Hepatocyte (in vitro differentiated cells): Measurements from ENCODE around the gene HDAC5. TPM values are rescaled to one million over a fixed set of nuclear protein-coding genes. Genes with fewer than 3 reads are reported as not detected.

Experiments
- DNase-seq: peaks from one replicate; pipeline ENCODE4 v3.0.0-alpha.2; 2016; ENCODE audit warnings: low spot score
- H2AFZ ChIP-seq: fragments of 200-600 bp; sonication (generic); 2 replicates; pipeline ENCODE4 v1.6.0; 2016; ENCODE audit warnings: antibody characterized with exemption, mild to moderate bottlenecking
- H3K27ac ChIP-seq: fragments of 200-600 bp; sonication (generic); 2 replicates; pipeline ENCODE4 v1.5.1; 2016; ENCODE audit warnings: mild to moderate bottlenecking
- H3K27me3 ChIP-seq: fragments of 200-600 bp; sonication (generic); 2 replicates; pipeline ENCODE4 v1.6.1; 2016
- H3K36me3 ChIP-seq: fragments of 200-600 bp; sonication (generic); replicated peaks from 2 replicates; pipeline ENCODE4 v1.5.1; 2016; ENCODE audit warnings: low read depth; ENCODE audit not compliant: insufficient read depth
- H3K4me1 ChIP-seq: fragments of 200-600 bp; sonication (generic); 2 replicates; pipeline ENCODE4 v1.5.1; 2016; ENCODE audit warnings: mild to moderate bottlenecking, moderate library complexity; ENCODE audit not compliant: insufficient read depth
- H3K4me2 ChIP-seq: fragments of 200-600 bp; sonication (generic); 2 replicates; pipeline ENCODE4 v1.6.0; 2016
- H3K4me3 ChIP-seq: fragments of 200-600 bp; sonication (generic); 2 replicates; pipeline ENCODE4 v1.5.1; 2016; ENCODE audit warnings: mild to moderate bottlenecking
- H3K79me2 ChIP-seq: fragments of 200-600 bp; sonication (generic); 2 replicates; pipeline ENCODE4 v1.6.0; 2017; ENCODE audit warnings: mild to moderate bottlenecking
- H3K9me2 ChIP-seq: fragments of 200-600 bp; sonication (generic); replicated peaks from 2 replicates; pipeline ENCODE4 v1.6.0; 2017; ENCODE audit warnings: mild to moderate bottlenecking; ENCODE audit not compliant: insufficient read depth
- H3K9me3 ChIP-seq: fragments of 200-600 bp; sonication (generic); 2 replicates; pipeline ENCODE4 v1.5.1; 2016; ENCODE audit warnings: low read depth, mild to moderate bottlenecking
- H4K20me1 ChIP-seq: fragments of 200-600 bp; sonication (generic); 2 replicates; pipeline ENCODE4 v1.6.0; 2016; ENCODE audit warnings: mild to moderate bottlenecking; ENCODE audit not compliant: insufficient read depth, poor library complexity, severe bottlenecking
- EZH2 ChIP-seq: fragments of 200-600 bp; sonication (generic); IDR thresholded peaks from 2 replicates; pipeline ENCODE4 v1.6.1; 2016; ENCODE audit warnings: antibody characterized with exemption, mild to moderate bottlenecking, borderline replicate concordance
- EZH2phosphoT487 ChIP-seq: fragments of 200-600 bp; sonication (generic); IDR thresholded peaks from one replicate; pipeline ENCODE4 v1.6.1; 2018; ENCODE audit warnings: antibody characterized with exemption, mild to moderate bottlenecking, low read depth, moderate library complexity; ENCODE audit not compliant: unreplicated experiment, severe bottlenecking
- WGBS: methylation state at CpG from one replicate; pipeline ENCODE4 v1.1.6; 2016; ENCODE audit warnings: low lambda C conversion rate; ENCODE audit errors: missing lambda C conversion rate; 5-methylcytosine and 5-hydroxymethylcytosine counted together
- polyA plus RNA-seq: library from polyadenylated mRNA; unstranded; fragments of >200 nt; fragmentation: Nextera tagmentation; extraction: Ambion mirVana; gene quantifications from 2 replicates; pipeline ENCODE4 v1.2.1, GENCODE V29; 2016
- total RNA-seq: library from RNA; depleted of rRNA; stranded (reverse); fragments of >200 nt; gene quantifications from 2 replicates; pipeline ENCODE4 v1.2.3, GENCODE V29; 2014
- TF ChIP-seq, protein P1 (sequence below): fragments of 200-600 bp; sonication (generic); IDR thresholded peaks from 2 replicates; pipeline ENCODE4 v1.5.1; 2016; ENCODE audit warnings: antibody characterized with exemption, mild to moderate bottlenecking; ENCODE audit not compliant: poor library complexity

Gene HDAC5
- total and polyA plus RNA-seq, 2 experiments from 2014 or later = 33.9 to 42.7 TPM

GRCh38 chr17:44084921-44085320, 38.5 kb downstream of the HDAC5 start:
- Histone ChIP-seq H3K79me2 (no peaks in the 10 kb centered on the region), H3K27ac (no peak overlapping the region), H3K4me1 (peaks cover 11% of the 10 kb centered on the region), H4K20me1 (no peaks in the 10 kb centered on the region), H2AFZ (no peak overlapping the region), H3K9me3 (no peaks in the 10 kb centered on the region), H3K36me3 (no peaks in the 10 kb centered on the region), H3K9me2 (no peaks in the 10 kb centered on the region), H3K4me2 (no peak overlapping the region), H3K27me3 (no peaks in the 10 kb centered on the region), H3K4me3 (no peak overlapping the region)
- DNase-seq = no peak
- TF ChIP-seq, protein P1, sequence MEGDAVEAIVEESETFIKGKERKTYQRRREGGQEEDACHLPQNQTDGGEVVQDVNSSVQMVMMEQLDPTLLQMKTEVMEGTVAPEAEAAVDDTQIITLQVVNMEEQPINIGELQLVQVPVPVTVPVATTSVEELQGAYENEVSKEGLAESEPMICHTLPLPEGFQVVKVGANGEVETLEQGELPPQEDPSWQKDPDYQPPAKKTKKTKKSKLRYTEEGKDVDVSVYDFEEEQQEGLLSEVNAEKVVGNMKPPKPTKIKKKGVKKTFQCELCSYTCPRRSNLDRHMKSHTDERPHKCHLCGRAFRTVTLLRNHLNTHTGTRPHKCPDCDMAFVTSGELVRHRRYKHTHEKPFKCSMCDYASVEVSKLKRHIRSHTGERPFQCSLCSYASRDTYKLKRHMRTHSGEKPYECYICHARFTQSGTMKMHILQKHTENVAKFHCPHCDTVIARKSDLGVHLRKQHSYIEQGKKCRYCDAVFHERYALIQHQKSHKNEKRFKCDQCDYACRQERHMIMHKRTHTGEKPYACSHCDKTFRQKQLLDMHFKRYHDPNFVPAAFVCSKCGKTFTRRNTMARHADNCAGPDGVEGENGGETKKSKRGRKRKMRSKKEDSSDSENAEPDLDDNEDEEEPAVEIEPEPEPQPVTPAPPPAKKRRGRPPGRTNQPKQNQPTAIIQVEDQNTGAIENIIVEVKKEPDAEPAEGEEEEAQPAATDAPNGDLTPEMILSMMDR = no peak
- TF ChIP-seq EZH2phosphoT487 = no peak
- TF ChIP-seq EZH2 = no peak
- WGBS = 83% methylated on average over 7 of the region's 7 CpGs

- DNase-seq = no peak
- Histone ChIP-seq H3K9me2 (no peaks in the 10 kb centered on the region), H3K79me2 (no peaks in the 10 kb centered on the region), H2AFZ (no peak overlapping the region), H3K4me1 (peaks cover 11% of the 10 kb centered on the region), H3K4me2 (no peak overlapping the region), H3K36me3 (no peaks in the 10 kb centered on the region), H3K9me3 (no peaks in the 10 kb centered on the region), H3K4me3 (no peak overlapping the region), H3K27me3 (no peaks in the 10 kb centered on the region), H4K20me1 (no peaks in the 10 kb centered on the region), H3K27ac (no peak overlapping the region)
- 81% methylated on average over 10 of the region's 10 CpGs for WGBS
- TF ChIP-seq, protein P1 = peak; percentile 27
- TF ChIP-seq EZH2phosphoT487 = no peak
These were observed 39.3 kb downstream of the HDAC5 start for GRCh38 chr17:44084131-44084538.

DNA sequence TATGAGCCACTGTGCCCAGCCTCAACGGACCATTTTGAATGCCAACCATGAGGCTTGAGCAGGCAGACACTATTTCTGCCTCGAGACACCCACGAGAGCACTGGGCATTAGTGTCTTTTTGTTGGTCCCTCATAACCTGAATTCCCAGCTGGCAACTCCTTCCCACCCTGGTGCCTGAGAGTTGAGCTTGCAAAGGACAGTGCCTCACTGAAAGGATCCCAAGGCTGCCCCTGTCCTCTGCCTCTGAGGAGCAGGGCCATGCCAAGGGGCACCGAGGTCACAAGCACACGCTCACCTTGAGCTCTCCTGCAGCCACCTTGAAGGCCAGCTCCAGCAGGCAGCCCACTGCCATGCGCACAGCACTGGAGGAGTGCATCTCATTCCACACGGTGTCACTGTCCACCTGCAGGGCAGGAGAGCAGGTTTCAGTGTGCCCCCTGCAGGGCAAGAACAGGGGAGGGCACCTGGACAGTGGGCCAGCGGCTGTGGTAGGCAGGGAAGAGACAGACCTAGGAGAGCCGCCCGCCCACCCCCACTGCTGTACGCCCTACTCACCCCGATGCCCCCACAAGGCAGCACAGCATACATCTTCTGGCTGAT, 40.1 kb downstream of the HDAC5 start:
- DNase-seq = no peak
- Histone ChIP-seq H3K27ac (no peak overlapping the region), H3K27me3 (no peaks in the 10 kb centered on the region), H4K20me1 (no peaks in the 10 kb centered on the region), H3K79me2 (no peaks in the 10 kb centered on the region), H3K36me3 (no peaks in the 10 kb centered on the region), H3K4me2 (no peak overlapping the region), H3K9me2 (no peaks in the 10 kb centered on the region), H3K4me3 (no peak overlapping the region), H3K4me1 (peaks cover 11% of the 10 kb centered on the region), H3K9me3 (no peaks in the 10 kb centered on the region), H2AFZ (no peak overlapping the region)
- TF ChIP-seq EZH2phosphoT487 = no peak
- TF ChIP-seq, protein P1 = peak; percentile 33
- 91% methylated on average over 9 of the region's 12 CpGs for WGBS
